Pulmonary artery endothelial cell (primary cell): Measurements from ENCODE around the gene NMT1. TPM values are rescaled to one million over a fixed set of nuclear protein-coding genes. Genes with fewer than 3 reads are reported as not detected.

ENCODE experiments used
- DNase-seq: peaks from one replicate; pipeline ENCODE4 v3.0.0-alpha.2; 2011; ENCODE audit warnings: low read depth, low spot score
- total RNA-seq: library from RNA; depleted of rRNA; stranded (reverse); fragments of >200 nt; gene quantifications from 2 replicates; pipeline ENCODE4 v1.2.3, GENCODE V29; 2014

NMT1 gene
- total RNA-seq, 1 donor from 2014 or later, result 74.8 TPM

DNA sequence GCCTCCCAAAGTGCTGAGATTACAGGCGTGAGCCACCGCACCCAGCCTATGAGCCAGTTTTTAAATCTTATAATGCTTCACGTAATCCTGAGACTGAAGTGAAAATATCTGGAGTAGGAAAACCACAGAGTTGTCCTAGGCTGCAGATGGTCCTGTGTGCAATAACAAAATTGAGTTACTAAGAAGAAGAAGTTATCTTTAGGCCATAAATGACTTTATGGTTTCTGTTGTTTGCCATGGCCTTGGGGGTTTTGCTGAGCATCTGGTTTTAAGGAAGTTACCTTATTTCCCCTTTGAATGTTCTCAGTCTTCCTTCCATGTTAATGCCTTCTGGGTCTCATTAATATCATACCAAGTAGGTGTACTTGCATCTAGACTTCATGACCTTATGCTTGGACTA, 16.5 kb downstream of the NMT1 start:
- no peak for DNase-seq

- no peak for DNase-seq
Measured at GRCh38 chr17:45081047-45081703, 20.1 kb downstream of the NMT1 start.

DNA sequence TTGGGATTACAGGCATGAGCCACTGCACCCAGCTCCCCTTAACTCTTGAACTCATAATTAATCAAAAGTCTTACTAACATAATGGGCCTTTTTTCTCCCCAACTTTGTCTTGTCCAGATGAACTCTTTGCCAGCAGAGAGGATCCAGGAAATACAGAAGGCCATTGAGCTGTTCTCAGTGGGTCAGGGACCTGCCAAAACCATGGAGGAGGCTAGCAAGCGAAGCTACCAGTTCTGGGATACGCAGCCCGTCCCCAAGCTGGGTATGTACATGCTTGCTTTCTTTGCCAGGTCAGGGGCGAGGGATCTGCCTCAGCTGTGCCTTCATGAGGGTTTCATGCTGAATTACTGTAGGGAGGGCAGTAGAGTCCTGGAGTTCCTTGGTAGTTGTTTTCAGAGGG, 25.3 kb downstream of the NMT1 start:
- no peak for DNase-seq

DNA sequence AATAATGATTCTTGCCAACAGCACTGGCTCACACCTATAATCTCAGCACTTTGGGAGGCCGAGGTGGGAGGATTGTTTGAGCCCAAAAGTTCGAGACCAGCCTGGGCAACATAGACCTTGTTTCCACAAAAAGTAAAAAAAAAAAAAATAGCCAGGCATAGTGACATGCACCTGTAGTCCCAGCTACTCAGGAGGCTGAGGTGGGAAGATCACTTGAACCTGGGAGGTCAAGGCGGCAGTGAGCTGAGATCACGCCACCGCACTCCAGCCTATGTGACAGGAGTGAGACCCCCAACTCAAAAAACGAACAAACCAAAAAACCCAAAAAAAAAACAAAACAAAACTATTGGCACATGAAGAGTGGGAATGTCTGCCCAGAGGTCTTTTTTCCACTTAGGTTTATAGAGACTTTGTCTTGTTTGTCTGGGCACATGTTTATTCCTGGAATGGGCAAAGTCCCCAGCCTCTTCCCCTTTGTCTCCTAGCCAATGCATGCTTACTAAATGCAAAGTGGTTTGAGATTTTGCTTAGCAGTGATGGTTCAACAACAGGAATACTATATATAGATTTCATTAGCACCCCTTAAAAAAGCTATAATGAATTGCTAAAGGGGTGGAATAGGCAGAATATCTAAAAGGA, 25.9 kb downstream of the NMT1 start:
- no peak for DNase-seq

- DNase-seq, result no peak
Measured at GRCh38 chr17:45087504-45087975, 26.4 kb downstream of the NMT1 start.

GRCh38 chr17:45087978-45088377, 26.9 kb downstream of the NMT1 start:
- no peak for DNase-seq

DNA sequence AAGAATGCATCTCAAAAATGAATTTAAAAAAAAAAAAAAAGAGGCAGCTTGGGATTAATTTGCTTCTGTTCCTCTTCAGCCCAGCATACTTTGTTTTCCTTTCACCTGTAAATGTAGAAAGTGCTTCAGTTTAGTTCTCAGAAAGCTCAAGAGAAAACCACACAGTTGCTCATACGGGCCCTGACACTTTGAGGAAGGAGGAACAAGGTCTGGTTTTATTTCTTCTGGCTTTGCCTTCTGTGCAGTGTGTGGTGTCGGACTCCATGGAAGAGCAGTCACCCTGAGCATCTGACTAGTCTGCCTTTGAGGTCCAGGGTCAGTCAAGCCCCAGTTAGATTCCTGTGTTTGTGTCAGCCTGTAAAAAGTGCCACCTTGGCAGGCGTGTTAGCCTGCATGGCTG, 27.6 kb downstream of the NMT1 start:
- DNase-seq, result no peak

- DNase-seq, result no peak
Measured at GRCh38 chr17:45090711-45091110, 29.6 kb downstream of the NMT1 start.

DNA sequence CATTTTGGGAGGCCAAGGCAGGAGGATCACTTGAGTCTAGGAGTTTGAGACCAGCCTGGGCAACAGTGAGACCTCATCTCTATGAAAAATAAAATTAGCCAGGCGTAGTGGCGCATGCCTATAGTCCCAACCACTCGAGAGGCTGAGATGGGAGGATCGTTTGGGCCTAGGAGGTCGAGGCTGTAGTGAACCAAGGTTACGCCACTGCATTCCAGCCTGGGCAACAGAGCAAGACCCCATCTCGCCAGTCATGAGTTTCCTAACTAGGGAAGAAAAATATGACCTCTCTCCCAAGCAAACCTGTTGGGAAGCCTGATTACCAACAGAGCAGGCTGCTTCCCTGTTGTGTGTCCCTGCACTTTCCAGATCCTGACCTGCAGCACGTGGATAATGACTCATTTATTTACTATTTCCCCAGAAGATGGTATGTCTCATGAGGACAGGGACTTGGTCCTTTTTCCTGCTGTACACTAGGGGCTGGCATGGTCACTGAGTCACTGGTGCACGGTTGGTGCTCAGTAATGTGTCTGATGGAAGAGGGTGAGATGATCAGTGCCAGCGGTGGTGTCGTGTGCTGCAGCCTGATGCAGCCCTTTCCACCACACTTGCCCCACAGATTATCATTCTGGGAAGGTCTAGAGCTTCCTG, 30.8 kb downstream of the NMT1 start:
- DNase-seq, result no peak

DNA sequence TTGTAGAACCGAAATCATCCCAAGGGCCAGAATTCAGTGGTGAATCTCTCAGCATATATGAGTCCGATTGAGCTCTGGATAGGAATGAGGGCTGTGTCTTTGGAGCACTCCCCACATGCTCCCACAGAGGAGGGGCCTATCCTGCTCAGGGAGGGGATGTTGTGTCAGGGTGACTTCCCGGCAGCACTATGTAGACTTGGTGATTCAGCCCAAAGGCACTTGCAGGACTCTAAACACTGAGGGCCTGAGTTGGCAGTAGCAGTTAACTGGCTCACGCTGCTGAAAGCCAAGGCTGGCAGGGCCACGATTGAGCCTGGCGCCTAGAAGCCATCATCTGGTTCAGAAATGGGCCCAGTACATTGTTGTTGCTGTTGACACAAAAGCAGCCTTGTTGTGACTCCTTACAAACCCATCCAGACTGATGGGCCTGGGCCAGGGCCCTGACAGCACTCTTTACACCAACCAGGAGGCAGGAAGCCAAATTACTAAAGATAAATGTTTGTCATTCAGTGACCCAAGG, 31.9 kb downstream of the NMT1 start:
- DNase-seq, result peak; percentile 95

DNA sequence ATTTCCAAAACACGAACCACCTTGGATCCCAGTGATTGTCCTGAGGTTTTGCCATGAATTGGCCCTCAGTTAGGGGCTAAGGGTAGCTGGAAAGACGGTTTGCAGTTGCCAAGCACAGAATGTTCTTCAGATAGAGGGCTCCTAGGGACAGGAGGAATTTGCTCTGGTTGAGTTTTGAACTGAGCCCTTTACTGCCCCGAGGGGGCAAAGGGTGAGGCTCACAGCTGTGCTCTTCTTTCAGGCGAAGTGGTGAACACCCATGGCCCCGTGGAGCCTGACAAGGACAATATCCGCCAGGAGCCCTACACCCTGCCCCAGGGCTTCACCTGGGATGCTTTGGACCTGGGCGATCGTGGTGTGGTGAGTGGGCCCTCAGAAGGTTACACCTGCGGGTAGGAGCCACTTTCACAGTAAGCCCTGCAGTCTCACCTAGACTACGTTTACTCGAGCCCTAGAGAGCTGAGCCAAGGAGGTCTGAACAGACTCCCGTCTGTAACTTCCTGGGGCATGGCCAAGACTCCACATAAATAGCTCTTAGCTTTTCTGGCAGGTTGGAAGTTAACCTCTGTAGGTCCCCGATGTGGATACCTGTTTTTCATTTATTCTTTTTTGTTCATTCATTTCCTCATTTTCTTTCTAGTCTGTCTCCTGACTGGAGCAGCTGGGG, 32.5 kb downstream of the NMT1 start:
- DNase-seq, result no peak

GRCh38 chr17:45096141-45096540, 35.0 kb downstream of the NMT1 start:
- DNase-seq, result no peak

- no peak for DNase-seq
Measured at GRCh38 chr17:45096926-45097325, 35.8 kb downstream of the NMT1 start.

GRCh38 chr17:45098081-45098868, 37.2 kb downstream of the NMT1 start:
- DNase-seq, result no peak

GRCh38 chr17:45098869-45099616, 37.9 kb downstream of the NMT1 start:
- DNase-seq, result peak; percentile 48

GRCh38 chr17:45101546-45101882, 40.4 kb downstream of the NMT1 start:
- DNase-seq, result no peak

DNA sequence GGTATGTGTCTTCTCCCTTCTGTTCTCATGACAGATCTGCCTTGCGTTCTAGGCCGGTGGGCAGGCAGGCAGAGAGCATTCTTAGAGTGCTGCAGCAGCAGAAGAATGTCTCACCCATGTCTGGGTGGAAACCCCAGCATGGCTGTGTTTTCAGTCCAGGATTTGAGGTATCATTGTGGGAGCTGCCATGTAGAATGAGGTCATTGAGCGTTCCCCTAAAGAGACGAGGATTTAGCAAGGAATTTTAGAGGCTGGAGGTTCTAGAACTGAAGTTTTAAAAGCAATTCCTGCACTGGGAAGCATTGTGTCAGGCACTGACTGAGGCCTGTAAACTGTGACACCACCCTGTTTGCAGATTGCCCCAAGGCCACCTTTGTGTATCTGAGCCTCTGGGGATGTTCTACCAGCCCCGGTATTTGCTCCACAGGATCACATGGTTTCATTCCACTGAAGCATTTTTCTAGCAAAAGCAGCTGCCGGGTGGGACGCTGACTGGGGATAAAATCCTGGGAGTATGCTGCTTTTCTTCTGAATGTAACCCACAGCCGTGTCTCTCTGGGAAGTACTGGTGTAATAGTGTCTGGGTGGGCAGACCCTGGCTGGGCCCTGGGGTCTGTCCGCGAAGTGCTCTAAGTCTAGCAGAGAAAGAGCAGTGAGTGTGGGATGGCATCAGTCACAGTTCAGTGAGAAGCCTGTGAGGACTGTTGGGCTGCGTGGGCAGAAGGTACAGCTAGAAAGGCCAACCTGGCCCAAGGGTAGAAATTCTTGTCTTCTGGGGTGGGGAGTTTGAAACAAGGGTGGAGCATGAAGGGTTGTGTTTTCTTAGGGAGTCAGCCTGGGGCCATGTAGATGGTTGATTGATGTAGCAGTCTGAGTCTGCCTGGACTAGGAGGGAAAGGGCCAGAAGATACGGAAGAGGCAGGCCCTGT, 41.0 kb downstream of the NMT1 start:
- DNase-seq, result no peak

DNA sequence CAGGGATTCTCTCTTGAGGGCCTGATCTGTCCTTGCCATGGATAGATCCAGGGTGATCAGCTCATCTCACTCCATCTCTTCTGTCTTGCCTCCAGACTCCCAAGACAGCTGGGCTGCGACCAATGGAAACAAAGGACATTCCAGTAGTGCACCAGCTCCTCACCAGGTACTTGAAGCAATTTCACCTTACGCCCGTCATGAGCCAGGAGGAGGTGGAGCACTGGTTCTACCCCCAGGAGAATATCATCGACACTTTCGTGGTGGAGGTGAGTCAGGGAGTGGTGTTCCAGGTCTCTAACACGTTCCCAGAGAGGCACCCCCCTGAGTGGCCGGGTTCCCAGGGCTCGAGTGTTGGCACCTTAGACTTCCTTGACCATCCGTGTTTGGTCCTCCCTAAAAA, 41.7 kb downstream of the NMT1 start:
- no peak for DNase-seq

GRCh38 chr17:45103269-45103795, 42.2 kb downstream of the NMT1 start:
- no peak for DNase-seq
